Activated B cell treated with CpG ODN at 0.5 μM for 24 hours (primary cell): Measurements from ENCODE around the gene TBX21. TPM values are rescaled to one million over a fixed set of nuclear protein-coding genes. Genes with fewer than 3 reads are reported as not detected.

ENCODE experiments used
- ATAC-seq: fragments of 200-7000 bp; cut with Tn5 transposase; one replicate; pipeline ENCODE4 v1.10.0; 2021; ENCODE audit warnings: low read depth, mild to moderate bottlenecking, moderate library complexity
- CTCF ChIA-PET: fragments of 350-600 bp; sonication (Branson Sonifier 250); formaldehyde crosslinking; loops from one replicate; lab custom pipeline; 2021; ENCODE audit warnings: antibody characterized with exemption; lab: Charles Lee
- POLR2A ChIA-PET: fragments of 350-600 bp; sonication (Branson Sonifier 250); formaldehyde crosslinking; loops from one replicate; lab custom pipeline; 2021; ENCODE audit warnings: antibody characterized with exemption; lab: Charles Lee
- DNase-seq: peaks from one replicate; pipeline ENCODE4 v3.0.0; 2022
- H3K27ac Mint-ChIP-seq: one replicate; pipeline ENCODE4 v1.8.0; 2020; ENCODE audit warnings: mixed read lengths
- H3K27me3 Mint-ChIP-seq: one replicate; pipeline ENCODE4 v1.8.0; 2021; ENCODE audit warnings: mixed read lengths
- H3K36me3 Mint-ChIP-seq: one replicate; pipeline ENCODE4 v1.8.0; 2021; ENCODE audit warnings: low read depth, mixed read lengths
- H3K4me1 Mint-ChIP-seq: one replicate; pipeline ENCODE4 v1.8.0; 2021; ENCODE audit warnings: mixed read lengths
- H3K4me3 Mint-ChIP-seq: one replicate; pipeline ENCODE4 v1.8.0; 2020; ENCODE audit warnings: mild to moderate bottlenecking, mixed read lengths
- H3K9me3 Mint-ChIP-seq: one replicate; pipeline ENCODE4 v1.8.0; 2020; ENCODE audit warnings: mixed read lengths
- intact Hi-C: fragments of 100-400 bp; cut with micrococcal nuclease; formaldehyde crosslinking; loops from one replicate; pipeline ENCODE4 v1.15.1; 2024
- total RNA-seq: library from RNA; stranded (reverse); gene quantifications from 2 replicates; pipeline ENCODE4 v1.2.3, GENCODE V29; 2022
- TF ChIP-seq, protein P1 (sequence below): fragments of 200-600 bp; IDR thresholded peaks from one replicate; pipeline ENCODE4 v1.8.0; 2022; ENCODE audit warnings: antibody characterized with exemption, mild to moderate bottlenecking

TBX21 gene
- total RNA-seq, 1 donor from 2014 or later: 3.8 TPM

DNA sequence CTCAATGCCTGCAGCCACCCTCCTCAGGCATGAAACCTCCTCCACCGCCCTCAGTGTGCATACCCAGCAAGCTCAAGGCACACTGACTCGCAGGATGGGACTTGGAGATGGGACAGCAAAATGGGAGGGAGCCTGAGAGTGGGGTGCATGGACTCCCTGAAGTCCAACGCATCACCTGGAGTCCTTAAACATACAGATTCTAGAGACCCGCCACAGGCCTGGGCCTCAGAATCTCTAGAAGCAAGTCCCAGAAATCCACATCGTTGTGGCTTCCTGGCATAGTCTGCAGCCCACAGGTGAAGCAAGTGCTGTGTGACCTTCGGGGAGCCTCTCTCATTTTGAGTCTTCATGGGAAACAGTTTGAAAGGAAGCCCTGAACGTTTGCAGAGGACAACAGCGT is 3.6 kb upstream of the TBX21 start:
- Mint-ChIP-seq H3K9me3 (no peaks in the 10 kb centered on the region), H3K4me1 (peaks cover 24% of the 10 kb centered on the region), H3K4me3 (no peak overlapping the region), H3K27me3 (peaks cover 3% of the 10 kb centered on the region), H3K36me3 (peaks cover 2% of the 10 kb centered on the region), H3K27ac (no peak overlapping the region)
- CTCF ChIA-PET: no interaction called here
- no peak for DNase-seq
- TF ChIP-seq, protein P1, sequence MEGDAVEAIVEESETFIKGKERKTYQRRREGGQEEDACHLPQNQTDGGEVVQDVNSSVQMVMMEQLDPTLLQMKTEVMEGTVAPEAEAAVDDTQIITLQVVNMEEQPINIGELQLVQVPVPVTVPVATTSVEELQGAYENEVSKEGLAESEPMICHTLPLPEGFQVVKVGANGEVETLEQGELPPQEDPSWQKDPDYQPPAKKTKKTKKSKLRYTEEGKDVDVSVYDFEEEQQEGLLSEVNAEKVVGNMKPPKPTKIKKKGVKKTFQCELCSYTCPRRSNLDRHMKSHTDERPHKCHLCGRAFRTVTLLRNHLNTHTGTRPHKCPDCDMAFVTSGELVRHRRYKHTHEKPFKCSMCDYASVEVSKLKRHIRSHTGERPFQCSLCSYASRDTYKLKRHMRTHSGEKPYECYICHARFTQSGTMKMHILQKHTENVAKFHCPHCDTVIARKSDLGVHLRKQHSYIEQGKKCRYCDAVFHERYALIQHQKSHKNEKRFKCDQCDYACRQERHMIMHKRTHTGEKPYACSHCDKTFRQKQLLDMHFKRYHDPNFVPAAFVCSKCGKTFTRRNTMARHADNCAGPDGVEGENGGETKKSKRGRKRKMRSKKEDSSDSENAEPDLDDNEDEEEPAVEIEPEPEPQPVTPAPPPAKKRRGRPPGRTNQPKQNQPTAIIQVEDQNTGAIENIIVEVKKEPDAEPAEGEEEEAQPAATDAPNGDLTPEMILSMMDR: no peak
- intact Hi-C loops: no loop called here
- no peak for ATAC-seq
- POLR2A ChIA-PET: interaction anchor here (0.6 kb wide), 1 partner anchor 25 kb away, joined by 3 read pairs; no protein-coding TSS in a partner anchor

DNA sequence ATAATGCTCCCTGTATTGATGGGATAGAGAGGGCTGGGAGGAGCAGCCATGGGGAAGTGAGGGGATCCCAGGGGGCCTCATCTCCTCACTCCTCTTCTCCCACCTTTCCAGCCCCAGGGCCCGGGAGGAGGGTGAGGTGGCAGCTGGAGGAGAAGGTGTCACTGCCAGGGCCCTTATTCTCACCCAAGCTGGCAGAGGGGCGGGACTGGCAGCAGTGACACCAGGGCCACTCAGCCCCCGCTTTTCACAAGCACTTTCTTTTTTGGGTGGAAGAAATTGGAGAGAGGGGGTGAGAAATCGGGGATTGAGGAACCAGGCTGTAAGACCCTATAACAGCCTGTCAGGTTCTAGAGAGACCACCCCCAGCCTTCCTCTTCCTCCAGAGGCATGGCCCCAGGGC is 2.4 kb upstream of the TBX21 start:
- ATAC-seq (no peak), DNase-seq (no peak)
- ChIA-PET CTCF (interaction anchor here (0.6 to 1.3 kb wide), 3 partner anchors 11 to 18 kb away, joined by 3 read pairs; no protein-coding TSS in a partner anchor), POLR2A (no interaction called here)
- H3K27ac Mint-ChIP-seq: no peak overlapping the region
- peaks cover 2% of the 10 kb centered on the region for H3K36me3 Mint-ChIP-seq
- H3K4me1 Mint-ChIP-seq: peaks cover 36% of the 10 kb centered on the region
- intact Hi-C loops: no loop called here
- no peaks in the 10 kb centered on the region for H3K9me3 Mint-ChIP-seq
- TF ChIP-seq, protein P1: no peak
- no peak overlapping the region for H3K4me3 Mint-ChIP-seq
- peaks cover 3% of the 10 kb centered on the region for H3K27me3 Mint-ChIP-seq

DNA sequence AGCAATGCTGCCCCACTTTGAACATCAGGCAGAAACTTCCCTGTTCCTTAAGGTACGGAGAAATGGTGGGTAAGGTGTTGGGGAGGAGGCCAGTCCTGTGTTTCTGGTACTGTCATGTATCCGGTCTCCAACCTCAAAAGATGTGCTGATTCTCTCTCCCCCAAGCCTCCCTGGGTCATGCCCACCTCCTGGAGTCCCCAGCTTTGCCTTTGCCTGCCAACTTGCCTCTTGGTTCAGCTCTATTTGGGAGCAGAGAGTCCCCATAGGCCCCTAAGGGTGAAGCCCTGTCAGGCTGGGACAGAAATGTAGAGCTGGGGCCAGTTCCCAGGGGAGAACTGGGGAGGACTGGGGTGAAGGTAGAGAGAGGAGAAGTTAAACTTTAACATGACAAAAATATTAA is 1.6 kb upstream of the TBX21 start:
- Mint-ChIP-seq H3K4me3 (no peak overlapping the region), H3K36me3 (peaks cover 2% of the 10 kb centered on the region), H3K9me3 (no peaks in the 10 kb centered on the region), H3K4me1 (peaks cover 43% of the 10 kb centered on the region), H3K27ac (no peak overlapping the region), H3K27me3 (peaks cover 2% of the 10 kb centered on the region)
- TF ChIP-seq, protein P1: no peak
- ChIA-PET POLR2A (interaction anchor here (1.0 kb wide), 1 partner anchor 28 kb away, joined by 3 read pairs; no protein-coding TSS in a partner anchor), CTCF (interaction anchor here (1.0 to 2.5 kb wide), 3 partner anchors 11 to 19 kb away, joined by 3 to 20 read pairs (median 3); no protein-coding TSS in a partner anchor)
- intact Hi-C loops: no loop called here
- ATAC-seq: no peak
- no peak for DNase-seq

DNA sequence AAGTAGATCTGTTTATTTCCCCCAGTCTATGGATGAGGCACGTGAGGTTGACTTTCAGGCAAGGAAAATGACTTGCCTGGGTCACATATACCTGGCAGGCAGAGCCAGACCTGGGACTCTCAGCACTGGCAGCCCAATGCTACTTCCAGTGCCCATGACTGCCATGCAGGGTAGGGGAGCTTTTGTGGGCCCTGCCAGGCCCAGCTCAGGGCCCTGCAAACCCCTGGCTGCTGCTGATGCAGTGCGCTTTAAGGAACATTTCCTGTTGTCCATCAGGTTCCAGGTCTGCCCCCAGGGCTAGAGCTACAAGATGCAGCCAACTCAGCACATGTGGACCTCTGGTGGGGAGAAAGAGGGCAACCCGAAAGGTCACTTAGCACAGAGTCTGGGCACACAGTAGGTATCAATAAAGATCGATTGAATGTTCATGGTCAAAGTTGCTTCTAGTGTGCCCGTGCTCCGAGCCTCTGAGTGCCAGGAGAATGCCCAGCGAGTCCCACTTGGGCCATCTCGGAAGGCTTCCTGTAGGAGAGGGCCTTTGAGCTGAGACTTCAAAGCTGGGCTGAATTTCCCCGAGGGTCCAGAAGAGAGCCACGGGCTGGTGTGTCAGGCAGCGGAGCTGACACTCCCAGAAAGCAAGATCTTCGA is 513 bp upstream of the TBX21 start:
- POLR2A ChIA-PET: interaction anchor here (0.6 to 1.8 kb wide), 19 partner anchors 9 to 1448 kb away, joined by 3 to 17 read pairs (median 5); partner anchors contain the start of genes KPNB1, SP2 and TBKBP1
- TF ChIP-seq, protein P1: no peak
- CTCF ChIA-PET: interaction anchor here (0.8 to 2.5 kb wide), 11 partner anchors 9 to 68 kb away, joined by 3 to 20 read pairs (median 5); partner anchors contain the start of gene TBKBP1
- DNase-seq: no peak
- H3K36me3 Mint-ChIP-seq: peaks cover 2% of the 10 kb centered on the region
- H3K4me1 Mint-ChIP-seq: peaks cover 52% of the 10 kb centered on the region
- intact Hi-C loops: loop anchor here (1.0 to 2.0 kb wide), 8 partner anchors 10 to 162 kb away; partner anchors contain the start of gene TBKBP1
- H3K4me3 Mint-ChIP-seq: peak overlapping the region; percentile 70
- no peaks in the 10 kb centered on the region for H3K9me3 Mint-ChIP-seq
- H3K27me3 Mint-ChIP-seq: peaks cover 2% of the 10 kb centered on the region
- ATAC-seq: no peak
- peak overlapping the region; percentile 41 for H3K27ac Mint-ChIP-seq
